ENCODE measurements around the gene USP16. TPM values are rescaled to one million over a fixed set of nuclear protein-coding genes. Genes with fewer than 3 reads are reported as not detected.

USP16 gene
- total and polyA plus RNA-seq, 2 of the 13 experiments (the other 11 are each of a cell fraction or from before 2014, with no cell fraction given) = 16.5 to 46.9 TPM

GRCh38 chr21:29077651-29078090, 53.2 kb downstream of the USP16 start:
- ATAC-seq (no peak), FAIRE-seq (no peak), DNase-seq (ENCODE audit: low spot score) (no peak)
- H3K9me3 ChIP-seq (ENCODE audit: low read length) = no peaks in the 10 kb centered on the region
- 75% methylated on average over 6 of the region's 6 CpGs for WGBS (ENCODE audit: low lambda C conversion rate)
- H2AFZ ChIP-seq (ENCODE audit: low read length) = no peak overlapping the region
- no peak overlapping the region for H3K4me2 ChIP-seq (ENCODE audit: low read depth, low read length)
- POLR2A ChIA-PET = no interaction called here
- peaks cover 36% of the 10 kb centered on the region; the same call in 1 of the 2 replicates for H3K4me1 ChIP-seq (ENCODE audit: insufficient read depth, low read length)
- peaks cover 8% of the 10 kb centered on the region for H3K79me2 ChIP-seq (ENCODE audit: insufficient read depth, low read length)
- H3K27ac ChIP-seq (ENCODE audit: extremely low read length, insufficient read depth, low read length) = no peak overlapping the region
- intact Hi-C loops (cut with micrococcal nuclease; ENCODE audit: unreplicated experiment) = no loop called here
- in situ Hi-C loops (cut with HindIII; ENCODE audit: extremely low pct_ligation_motif_present, low pct_unique_long_range_greater_than_20kb) = loop anchor here (25.0 kb wide), 2 partner anchors 760 to 2010 kb away; no protein-coding TSS in a partner anchor
- TF ChIP-seq JARID2 (CRISPR knock-in tag; IDR thresholded peaks at IDR 0.05; ENCODE audit: insufficient replicate concordance) (no peak), NFKBIZ (CRISPR knock-in tag; IDR thresholded peaks at IDR 0.05) (no peak), ZBTB7A (CRISPR knock-in tag; IDR thresholded peaks at IDR 0.05) (no peak), ZKSCAN1 (IDR thresholded peaks at IDR 0.05; ENCODE audit: low read length) (no peak), ZNF7 (CRISPR knock-in tag; IDR thresholded peaks at IDR 0.05) (no peak), GATAD1 (CRISPR knock-in tag; IDR thresholded peaks at IDR 0.05) (no peak), ZNF607 (CRISPR knock-in tag; IDR thresholded peaks at IDR 0.05; ENCODE audit: borderline replicate concordance) (no peak), MNT (IDR thresholded peaks at IDR 0.05) (no peak), GMEB2 (CRISPR knock-in tag; IDR thresholded peaks at IDR 0.05; ENCODE audit: low read depth) (no peak), ZNF670 (CRISPR knock-in tag; IDR thresholded peaks at IDR 0.05; ENCODE audit: borderline replicate concordance) (no peak)
- TF ChIP-seq, protein P1, sequence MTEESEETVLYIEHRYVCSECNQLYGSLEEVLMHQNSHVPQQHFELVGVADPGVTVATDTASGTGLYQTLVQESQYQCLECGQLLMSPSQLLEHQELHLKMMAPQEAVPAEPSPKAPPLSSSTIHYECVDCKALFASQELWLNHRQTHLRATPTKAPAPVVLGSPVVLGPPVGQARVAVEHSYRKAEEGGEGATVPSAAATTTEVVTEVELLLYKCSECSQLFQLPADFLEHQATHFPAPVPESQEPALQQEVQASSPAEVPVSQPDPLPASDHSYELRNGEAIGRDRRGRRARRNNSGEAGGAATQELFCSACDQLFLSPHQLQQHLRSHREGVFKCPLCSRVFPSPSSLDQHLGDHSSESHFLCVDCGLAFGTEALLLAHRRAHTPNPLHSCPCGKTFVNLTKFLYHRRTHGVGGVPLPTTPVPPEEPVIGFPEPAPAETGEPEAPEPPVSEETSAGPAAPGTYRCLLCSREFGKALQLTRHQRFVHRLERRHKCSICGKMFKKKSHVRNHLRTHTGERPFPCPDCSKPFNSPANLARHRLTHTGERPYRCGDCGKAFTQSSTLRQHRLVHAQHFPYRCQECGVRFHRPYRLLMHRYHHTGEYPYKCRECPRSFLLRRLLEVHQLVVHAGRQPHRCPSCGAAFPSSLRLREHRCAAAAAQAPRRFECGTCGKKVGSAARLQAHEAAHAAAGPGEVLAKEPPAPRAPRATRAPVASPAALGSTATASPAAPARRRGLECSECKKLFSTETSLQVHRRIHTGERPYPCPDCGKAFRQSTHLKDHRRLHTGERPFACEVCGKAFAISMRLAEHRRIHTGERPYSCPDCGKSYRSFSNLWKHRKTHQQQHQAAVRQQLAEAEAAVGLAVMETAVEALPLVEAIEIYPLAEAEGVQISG (CRISPR knock-in tag; IDR thresholded peaks at IDR 0.05) = no peak
- CTCF ChIA-PET (ENCODE audit: low intra/inter-chr PET ratio, low total read pairs) = no interaction called here
- no TSS peak for BruUV-seq (replicated peaks)
- no peaks in the 10 kb centered on the region; a peak in 1 of 5 replicates for H3K27me3 ChIP-seq (ENCODE audit: control insufficient read depth in 1 of 2, insufficient read depth in 2 of 2, low read length in 2 of 2)
- no peaks in the 10 kb centered on the region for H3K36me3 ChIP-seq (replicated peaks in 1 of 2; ENCODE audit: control insufficient read depth in 1 of 2, insufficient read depth in 2 of 2, low read length in 2 of 2)
- no peak overlapping the region for H3K9ac ChIP-seq (ENCODE audit: insufficient read depth, low read depth, low read length)
- peaks cover 2% of the 10 kb centered on the region; the same call in 1 of the 2 replicates for H4K20me1 ChIP-seq (ENCODE audit: insufficient read depth, low read length)
- no peak overlapping the region for H3K4me3 ChIP-seq (replicated peaks in 1 of 3; ENCODE audit: insufficient read depth in 1 of 3, low read depth in 2 of 3, low read length in 3 of 3)

Measured in HepG2 (cell line).